CD4-positive, alpha-beta T cell treated with Interleukin-17A for 4 hours (primary cell): ENCODE results near the gene TMEM187.
A peak's percentile ranks its signal among the peaks of the same experiment; 100 is the strongest.

ENCODE experiments used
- DNase-seq: peaks from one replicate; pipeline ENCODE4 v3.0.0-alpha.2; 2020; ENCODE audit warnings: mixed read lengths

Gene TMEM187

GRCh38 chrX:153972368-153973126, at the start of gene TMEM187:
TMEM187 (plus strand) TSS chrX:153972754; CDS start chrX:153982063, 9,309 bp downstream.
- peak; percentile 92 for DNase-seq

- DNase-seq = peak; percentile 45
Measured at GRCh38 chrX:153922932-153923857, 49.4 kb upstream of the TMEM187 start.

- DNase-seq = peak; percentile 62
Measured at GRCh38 chrX:153924149-153924861, 48.2 kb upstream of the TMEM187 start.

GRCh38 chrX:153925387-153925738, 47.2 kb upstream of the TMEM187 start:
- DNase-seq = no peak

GRCh38 chrX:153925739-153926551, 46.6 kb upstream of the TMEM187 start, which contains the start of gene ARHGAP4:
ARHGAP4 (minus strand) TSS chrX:153926264; CDS start chrX:153926202, 62 bp downstream.
- DNase-seq = peak; percentile 59

- DNase-seq = no peak
Measured at GRCh38 chrX:153926552-153926857, 46.0 kb upstream of the TMEM187 start.

- peak; percentile 80 for DNase-seq
Measured at GRCh38 chrX:153926858-153927671, 45.5 kb upstream of the TMEM187 start.

GRCh38 chrX:153927672-153927921, 45.0 kb upstream of the TMEM187 start:
- no peak for DNase-seq

GRCh38 chrX:153927922-153928760, 44.4 kb upstream of the TMEM187 start:
- DNase-seq = peak; percentile 97

GRCh38 chrX:153928846-153929245, 43.7 kb upstream of the TMEM187 start:
- no peak for DNase-seq

- no peak for DNase-seq
Measured at GRCh38 chrX:153929576-153929975, 43.0 kb upstream of the TMEM187 start.

GRCh38 chrX:153930011-153930910, 42.3 kb upstream of the TMEM187 start:
- no peak for DNase-seq

- DNase-seq = no peak
Measured at GRCh38 chrX:153931151-153931550, 41.4 kb upstream of the TMEM187 start.

- no peak for DNase-seq
Measured at GRCh38 chrX:153931748-153932147, 40.8 kb upstream of the TMEM187 start.

- DNase-seq = no peak
Measured at GRCh38 chrX:153932220-153932915, 40.2 kb upstream of the TMEM187 start.

GRCh38 chrX:153933748-153934147, 38.8 kb upstream of the TMEM187 start:
- no peak for DNase-seq

GRCh38 chrX:153934148-153934761, 38.3 kb upstream of the TMEM187 start:
- DNase-seq = no peak

GRCh38 chrX:153934762-153935325, 37.7 kb upstream of the TMEM187 start, which contains the start of gene NAA10:
NAA10 (minus strand) TSS chrX:153935037; CDS start chrX:153934904, 133 bp downstream.
- peak; percentile 73 for DNase-seq
